PFSK-1 (cell line): Measurements from ENCODE around the gene OR6S1.

ENCODE experiments used
- FOXP2 ChIP-seq: optimal IDR thresholded peaks from 2 replicates; pipeline ENCODE3; 2011; ENCODE audit warnings: borderline replicate concordance, control low read depth, inconsistent platforms; ENCODE audit not compliant: insufficient read depth; ENCODE audit errors: extremely low read length, extremely low read depth
- POLR2AphosphoS5 ChIP-seq: IDR thresholded peaks from 2 replicates; pipeline ENCODE4 v1.6.1; 2012; ENCODE audit warnings: low read depth, mild to moderate bottlenecking, control low read depth, low read length, moderate library complexity
- REST ChIP-seq, 2 experiments: IDR thresholded peaks; 2 replicates each; pipeline versions ENCODE4 v1.6.1 to v1.8.0; 2011 to 2012; ENCODE audit warnings: low read depth in 2 of 2, low read length in 2 of 2, control low read depth in 1 of 2, inconsistent platforms in 1 of 2, mild to moderate bottlenecking in 1 of 2, moderate library complexity in 1 of 2; ENCODE audit not compliant: insufficient read depth in 1 of 2
- SIN3A ChIP-seq: IDR thresholded peaks from 2 replicates; pipeline ENCODE4 v1.6.1; 2012; ENCODE audit warnings: mild to moderate bottlenecking, low read length, moderate library complexity, borderline replicate concordance; ENCODE audit not compliant: insufficient read depth
- TAF1 ChIP-seq: IDR thresholded peaks from 2 replicates; pipeline ENCODE4 v1.6.1; 2012; ENCODE audit warnings: low read length, control low read depth, borderline replicate concordance; ENCODE audit not compliant: insufficient read depth

Gene OR6S1

DNA sequence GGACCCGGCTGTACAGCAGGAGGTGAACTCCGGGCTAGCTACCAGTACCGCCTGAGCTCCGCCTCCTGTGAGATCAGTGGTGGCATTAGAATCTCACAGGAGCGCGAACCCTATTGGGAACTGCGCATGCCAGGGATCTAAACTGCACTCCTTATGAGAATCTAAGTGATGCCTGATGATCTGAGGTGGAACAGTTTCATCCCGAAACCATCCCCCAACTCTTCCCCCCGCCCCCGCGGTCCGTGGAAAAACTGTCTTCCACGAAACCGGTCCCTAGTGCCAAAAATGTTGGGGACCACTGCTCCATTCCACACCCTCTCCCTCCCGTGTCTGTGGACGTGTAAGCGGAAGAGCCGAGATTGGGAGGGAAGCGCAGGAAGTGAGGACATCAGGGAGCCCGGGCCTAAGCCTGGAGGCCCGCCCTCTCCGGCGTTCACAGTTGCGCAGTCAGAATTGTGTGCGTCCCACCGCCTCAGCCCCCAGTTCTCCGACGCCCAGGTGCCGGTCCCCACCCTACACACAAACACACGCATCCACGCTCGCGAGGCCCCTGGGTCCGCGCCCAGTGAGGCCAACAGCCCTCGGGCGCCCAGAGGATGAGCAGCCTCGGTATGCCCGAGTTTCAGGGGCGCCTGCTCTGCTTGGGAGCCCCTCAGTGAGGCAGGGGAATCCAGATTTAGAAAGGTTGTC lies 41.1 kb upstream of the OR6S1 start:
- TF ChIP-seq POLR2AphosphoS5 (peak; percentile 83), REST (IDR thresholded peaks at IDR 0.05; ENCODE audit: insufficient read depth in 1 of 2, low read depth in 2 of 2, low read length in 2 of 2) (no peak), FOXP2 (peak; percentile 13), TAF1 (0 out of 2 replicates have a peak, but pooled peaks have one; percentile 47), SIN3A (no peak; the same call in 1 of the 2 replicates)

- TF ChIP-seq REST (IDR thresholded peaks at IDR 0.05; ENCODE audit: insufficient read depth in 1 of 2, low read depth in 2 of 2, low read length in 2 of 2) = no peak
Measured at GRCh38 chr14:20682127-20682434, 40.6 kb upstream of the OR6S1 start.

GRCh38 chr14:20681348-20682126 lies 40.0 kb upstream of the OR6S1 start:
- TF ChIP-seq POLR2AphosphoS5 (no peak), SIN3A (no peak), FOXP2 (no peak), REST (IDR thresholded peaks at IDR 0.05; ENCODE audit: insufficient read depth in 1 of 2, low read depth in 2 of 2, low read length in 2 of 2) (no peak), TAF1 (no peak)

DNA sequence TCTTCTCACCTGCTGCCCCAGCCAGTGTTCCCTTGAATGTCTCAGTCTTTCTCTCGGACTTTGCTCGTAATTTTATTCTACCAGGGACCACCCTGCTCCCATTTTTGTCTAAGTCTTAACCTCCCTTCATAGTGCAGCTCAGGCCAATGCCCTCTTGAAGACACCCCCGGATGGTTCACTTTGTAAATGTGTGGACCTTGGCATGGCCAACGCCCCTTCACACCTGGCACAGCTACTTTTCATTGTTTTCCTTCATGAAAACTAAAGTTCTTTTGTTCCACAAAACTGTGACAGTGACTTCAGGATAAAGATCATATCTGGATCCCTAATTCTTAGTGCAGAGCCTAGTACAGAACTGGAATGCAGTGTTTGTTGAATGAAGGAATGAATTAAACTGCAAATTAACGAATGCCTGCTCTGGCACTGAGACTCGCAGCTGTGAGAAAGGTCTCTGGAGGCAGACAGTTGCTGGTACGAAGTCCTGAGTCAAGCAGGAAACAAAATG lies 39.4 kb upstream of the OR6S1 start:
- TF ChIP-seq REST (IDR thresholded peaks at IDR 0.05; ENCODE audit: insufficient read depth in 1 of 2, low read depth in 2 of 2, low read length in 2 of 2) = no peak
- no peak for TF ChIP-seq TAF1
- TF ChIP-seq POLR2AphosphoS5 = no peak
- no peak for TF ChIP-seq SIN3A
- TF ChIP-seq FOXP2 = no peak
